Keratinocyte (primary cell): Measurements from ENCODE around the gene GABPB2. TPM values are rescaled to one million over a fixed set of nuclear protein-coding genes. Genes with fewer than 3 reads are reported as not detected.

Experiments
- DNase-seq: peaks from one replicate; pipeline ENCODE4 v3.0.0-alpha.2; 2011; ENCODE audit warnings: low read depth, missing footprints, low spot score
- FAIRE-seq: peaks from 2 replicates; lab custom pipeline; 2011; peaks lifted over from hg19 to GRCh38; lab: Jason Lieb, UNC
- H2AFZ ChIP-seq: 2 replicates; pipeline ENCODE4 v1.6.0; 2012; ENCODE audit warnings: low read length, control low read depth, inconsistent platforms; ENCODE audit not compliant: control insufficient read depth
- H3K27ac ChIP-seq: 2 replicates; pipeline ENCODE4 v1.5.1; 2011; ENCODE audit warnings: low read length; ENCODE audit not compliant: control insufficient read depth, insufficient read depth
- H3K27me3 ChIP-seq: 3 replicates; pipeline ENCODE4 v1.6.0; 2011; ENCODE audit warnings: low read length; ENCODE audit not compliant: control insufficient read depth, insufficient read depth; ENCODE audit errors: extremely low read depth
- H3K36me3 ChIP-seq, 2 experiments: 2 replicates in 1 of 2; 3 replicates in 1 of 2; pipeline ENCODE4 v1.5.1; 2011; ENCODE audit warnings: low read length in 2 of 2, mild to moderate bottlenecking in 1 of 2; ENCODE audit not compliant: control insufficient read depth in 2 of 2, insufficient read depth in 2 of 2; ENCODE audit errors: extremely low read depth in 1 of 2
- H3K4me1 ChIP-seq: 3 replicates; pipeline ENCODE4 v1.5.1; 2011; ENCODE audit warnings: low read length; ENCODE audit not compliant: control insufficient read depth, insufficient read depth; ENCODE audit errors: extremely low read depth
- H3K4me2 ChIP-seq: 3 replicates; pipeline ENCODE4 v1.6.0; 2011; ENCODE audit warnings: low read depth, low read length; ENCODE audit not compliant: control insufficient read depth, insufficient read depth; ENCODE audit errors: extremely low read depth
- H3K4me3 ChIP-seq, 3 experiments: fragments of 200-600 bp in 1 of 3; sonication (generic) in 1 of 3; 2 replicates in 2 of 3; 3 replicates in 1 of 3; pipeline ENCODE4 v1.5.1; 2011 to 2016; ENCODE audit warnings: low read length in 3 of 3, mild to moderate bottlenecking in 3 of 3, control low read depth in 2 of 3, inconsistent platforms in 1 of 3, low read depth in 1 of 3, mixed read lengths in 1 of 3, mixed run types in 1 of 3, moderate library complexity in 1 of 3; ENCODE audit not compliant: control insufficient read depth in 2 of 3, insufficient read depth in 2 of 3; ENCODE audit errors: extremely low read depth in 1 of 3
- H3K79me2 ChIP-seq: 2 replicates; pipeline ENCODE4 v1.6.0; 2012; ENCODE audit warnings: low read length; ENCODE audit not compliant: control insufficient read depth, insufficient read depth
- H3K9ac ChIP-seq: 3 replicates; pipeline ENCODE4 v1.6.0; 2011; ENCODE audit warnings: low read length; ENCODE audit not compliant: control insufficient read depth, insufficient read depth; ENCODE audit errors: extremely low read depth
- H3K9me1 ChIP-seq: 3 replicates; pipeline ENCODE4 v1.6.0; 2011; ENCODE audit warnings: low read length; ENCODE audit not compliant: control insufficient read depth, insufficient read depth; ENCODE audit errors: extremely low read depth
- H3K9me3 ChIP-seq: 2 replicates; pipeline ENCODE4 v1.5.1; 2012; ENCODE audit warnings: low read depth, low read length; ENCODE audit not compliant: control insufficient read depth
- H4K20me1 ChIP-seq: 3 replicates; pipeline ENCODE4 v1.6.0; 2011; ENCODE audit warnings: low read length; ENCODE audit not compliant: control insufficient read depth, insufficient read depth; ENCODE audit errors: extremely low read depth
- CTCF ChIP-seq, 3 experiments: IDR thresholded peaks in 1 of 3; conservative IDR thresholded peaks in 1 of 3; optimal IDR thresholded peaks in 1 of 3; 2 replicates in 2 of 3; 3 replicates in 1 of 3; pipeline versions ENCODE3 to v1.5.1; 2011; ENCODE audit warnings: low read length in 3 of 3, mild to moderate bottlenecking in 3 of 3, moderate library complexity in 2 of 3, control low read depth in 1 of 3, inconsistent platforms in 1 of 3; ENCODE audit not compliant: insufficient read depth in 2 of 3; ENCODE audit errors: extremely low read depth in 1 of 3
- EZH2 ChIP-seq: IDR thresholded peaks from one replicate; pipeline ENCODE4 v1.6.1; 2012; ENCODE audit warnings: inconsistent platforms, mild to moderate bottlenecking, low read length, moderate library complexity
- dilution Hi-C: fragments of 300-500 bp; cut with MboI; formaldehyde crosslinking; loops from one replicate; pipeline ENCODE4 v1.7.0; 2020; ENCODE audit warnings: low sequenced_read_pairs; ENCODE audit not compliant: extremely low pct_ligation_motif_present
- polyA plus RNA-seq, 5 experiments: library from polyadenylated mRNA; depleted of rRNA in 3 of 5; stranded (reverse) in 3 of 5; stranded (forward) in 1 of 5; unstranded in 1 of 5; fragments of >200 nt; gene quantifications; 1 replicate in 1 of 5; 2 replicates in 3 of 5; 3 replicates in 1 of 5; pipeline versions ENCODE4 v1.2.1 to v1.2.3, GENCODE V29; 2011 to 2012; ENCODE audit warnings: missing spikeins in 2 of 5, low read depth in 1 of 5, low replicate concordance in 1 of 5

GABPB2 gene
- polyA plus RNA-seq, 1 donor (not counting 4 experiments of a cell fraction or from before 2014, with no cell fraction given) = 13.3 TPM

DNA sequence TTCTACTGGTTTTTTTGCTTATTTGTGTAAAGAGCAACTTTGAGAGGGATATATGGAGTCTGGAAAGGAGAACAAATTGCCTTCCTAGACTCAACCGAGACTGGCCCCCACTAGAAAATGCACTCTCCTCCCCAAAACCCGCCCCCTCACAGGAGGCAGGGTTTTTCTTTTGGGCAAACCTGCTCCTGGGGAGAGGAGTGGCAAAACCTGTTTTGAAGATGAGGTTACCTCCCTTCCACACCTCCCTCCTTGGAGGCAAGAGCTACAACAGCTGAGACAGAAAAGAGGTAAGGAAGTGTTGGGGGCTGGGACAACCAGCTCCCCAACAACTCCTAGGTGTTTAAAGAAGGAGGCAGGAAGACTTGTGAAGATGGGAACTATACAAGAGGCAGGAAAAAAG is 34.2 kb upstream of the GABPB2 start, which contains the start of gene BNIPL:
Gene BNIPL, plus strand, starts transcription at position 231 of the 400 bp plus-strand sequence. Its CDS starts 140 bp downstream, at position 371.
- H3K9ac ChIP-seq = no peak within 1 kb of the TSS
- H3K27ac ChIP-seq = no peak within 1 kb of the TSS
- peaks cover 19% of the 10 kb centered on the region for H3K4me1 ChIP-seq
- H3K9me1 ChIP-seq = no peaks in the 10 kb centered on the region
- H3K27me3 ChIP-seq = no peaks in the 10 kb centered on the region
- TF ChIP-seq EZH2 = no peak
- TF ChIP-seq CTCF (optimal IDR thresholded peaks at IDR 0.05 in 1 of 3, IDR thresholded peaks at IDR 0.05 in 1 of 3, conservative IDR thresholded peaks at IDR 0.05 in 1 of 3; ENCODE audit: extremely low read depth in 1 of 3, insufficient read depth in 2 of 3, low read length in 3 of 3) = no peak
- H3K36me3 ChIP-seq = no peaks in the 10 kb centered on the region
- DNase-seq (no peak), FAIRE-seq (peak; percentile 17)
- H4K20me1 ChIP-seq = no peaks in the 10 kb centered on the region
- dilution Hi-C loops = no loop called here
- H3K79me2 ChIP-seq = no peaks in the 10 kb centered on the region
- peak within 1 kb of the TSS; percentile 45 for H3K4me2 ChIP-seq
- peak within 1 kb of the TSS in 1 of 3 experiments; percentile 13 for H3K4me3 ChIP-seq
- no peaks in the 10 kb centered on the region for H3K9me3 ChIP-seq
- H2AFZ ChIP-seq = no peak within 1 kb of the TSS

- no peak for TF ChIP-seq CTCF (optimal IDR thresholded peaks at IDR 0.05 in 1 of 3, IDR thresholded peaks at IDR 0.05 in 1 of 3, conservative IDR thresholded peaks at IDR 0.05 in 1 of 3; ENCODE audit: extremely low read depth in 1 of 3, insufficient read depth in 2 of 3, low read length in 3 of 3)
- TF ChIP-seq EZH2 = no peak
- no peaks in the 10 kb centered on the region for H3K27me3 ChIP-seq
- H2AFZ ChIP-seq = no peak overlapping the region
- no peaks in the 10 kb centered on the region for H3K36me3 ChIP-seq
- no peaks in the 10 kb centered on the region for H3K79me2 ChIP-seq
- H3K27ac ChIP-seq = no peak overlapping the region
- H4K20me1 ChIP-seq = no peaks in the 10 kb centered on the region
- H3K4me1 ChIP-seq = peaks cover 19% of the 10 kb centered on the region
- H3K4me3 ChIP-seq = peak overlapping the region in 1 of 3 experiments; percentile 13
- dilution Hi-C loops = no loop called here
- no peak overlapping the region for H3K4me2 ChIP-seq
- no peak overlapping the region for H3K9ac ChIP-seq
- peak; percentile 32 for FAIRE-seq
- H3K9me3 ChIP-seq = no peaks in the 10 kb centered on the region
- H3K9me1 ChIP-seq = no peaks in the 10 kb centered on the region
- DNase-seq = no peak
These were observed 33.5 kb upstream of the GABPB2 start for GRCh38 chr1:151037032-151037431.
